Large intestine (tissue), 12 donors: ENCODE data around the gene ACP6. TPM values are rescaled to one million over a fixed set of nuclear protein-coding genes. Genes with fewer than 3 reads are reported as not detected.

Experiments
- DNase-seq, 2 donors: peaks; one replicate each; pipeline versions ENCODE4 v3.0.0 to v3.0.0-alpha.2; 2013
- H3K27ac ChIP-seq: one replicate; pipeline ENCODE4 v1.5.1; 2013; ENCODE audit warnings: low read length
- H3K27me3 ChIP-seq: 2 replicates; pipeline ENCODE4 v1.6.1; 2013; ENCODE audit warnings: low read length; ENCODE audit not compliant: control insufficient read depth, insufficient read depth
- H3K36me3 ChIP-seq: 2 replicates; pipeline ENCODE4 v1.6.1; 2013; ENCODE audit warnings: low read length; ENCODE audit not compliant: control insufficient read depth, insufficient read depth
- H3K4me1 ChIP-seq: one replicate; pipeline ENCODE4 v1.6.1; 2013; ENCODE audit warnings: low read length; ENCODE audit not compliant: control insufficient read depth, insufficient read depth
- H3K4me3 ChIP-seq: one replicate; pipeline ENCODE4 v1.5.1; 2013; ENCODE audit warnings: low read length
- H3K9me3 ChIP-seq: one replicate; pipeline ENCODE4 v1.6.1; 2013; ENCODE audit warnings: mild to moderate bottlenecking, low read depth, low read length, moderate library complexity; ENCODE audit not compliant: control insufficient read depth
- WGBS: methylation state at CpG from one replicate; pipeline ENCODE4 v1.1.5; 2013; ENCODE audit warnings: low lambda C conversion rate; ENCODE audit not compliant: insufficient coverage; 5-methylcytosine and 5-hydroxymethylcytosine counted together
- long read RNA-seq, 11 donors: transcript quantifications; one replicate each; lab custom pipeline, GENCODE V29; 2026
- polyA plus RNA-seq: library from polyadenylated mRNA; unstranded; fragments of 120-200 nt; gene quantifications from one replicate; pipeline ENCODE4 v1.2.1, GENCODE V29; 2013

ACP6 gene
- 21.8 TPM for polyA plus RNA-seq
- long read RNA-seq, donor 1, partial matches to known transcripts, result 0 of 1 reads
- long read RNA-seq, donor 1, other reads (novel, unspliced or antisense), result 0 of 1 reads
- long read RNA-seq, donor 2, result 0 reads
- long read RNA-seq, donor 3, result 0 reads
- long read RNA-seq, donor 4, result 0 reads
- long read RNA-seq, donor 5, full-length matches to known transcripts, result 3 of 10 reads
- long read RNA-seq, donor 5, partial matches to known transcripts, result 7 of 10 reads
- long read RNA-seq, donor 5, other reads (novel, unspliced or antisense), result 0 of 10 reads
- long read RNA-seq, donor 6, full-length matches to known transcripts, result 1 of 1 reads
- long read RNA-seq, donor 6, partial matches to known transcripts, result 0 of 1 reads
- long read RNA-seq, donor 6, other reads (novel, unspliced or antisense), result 0 of 1 reads
- long read RNA-seq, donor 7, full-length matches to known transcripts, result 5 of 5 reads
- long read RNA-seq, donor 7, partial matches to known transcripts, result 0 of 5 reads
- long read RNA-seq, donor 7, other reads (novel, unspliced or antisense), result 0 of 5 reads
- long read RNA-seq, donor 8, full-length matches to known transcripts, result 5 of 5 reads
- long read RNA-seq, donor 8, partial matches to known transcripts, result 0 of 5 reads
- long read RNA-seq, donor 8, other reads (novel, unspliced or antisense), result 0 of 5 reads
- long read RNA-seq, donor 9, full-length matches to known transcripts, result 3 of 3 reads
- long read RNA-seq, donor 9, partial matches to known transcripts, result 0 of 3 reads
- long read RNA-seq, donor 9, other reads (novel, unspliced or antisense), result 0 of 3 reads
- long read RNA-seq, donor 10, full-length matches to known transcripts, result 9 of 9 reads
- long read RNA-seq, donor 10, partial matches to known transcripts, result 0 of 9 reads
- long read RNA-seq, donor 10, other reads (novel, unspliced or antisense), result 0 of 9 reads
- long read RNA-seq, donor 11, full-length matches to known transcripts, result 5 of 5 reads
- long read RNA-seq, donor 11, partial matches to known transcripts, result 0 of 5 reads
- long read RNA-seq, donor 11, other reads (novel, unspliced or antisense), result 0 of 5 reads

- DNase-seq, result peak; percentile 96 to 98
- Histone ChIP-seq H3K9me3 (no peaks in the 10 kb centered on the region), H3K27ac (peak within 1 kb of the TSS; percentile 80), H3K27me3 (no peaks in the 10 kb centered on the region), H3K4me3 (peak within 1 kb of the TSS; percentile 69), H3K36me3 (no peaks in the 10 kb centered on the region), H3K4me1 (peaks cover 6% of the 10 kb centered on the region)
- WGBS, result no CpG with 5 or more reads among the region's 36 CpGs
Observed at GRCh38 chr1:147670319-147671001, at the start of gene ACP6. ACP6 (minus strand) TSS chr1:147670524; CDS start chr1:147670048, 476 bp downstream.

GRCh38 chr1:147719711-147720225 is 49.4 kb upstream of the ACP6 start:
- DNase-seq, result no peak
- Histone ChIP-seq H3K27me3 (no peaks in the 10 kb centered on the region), H3K4me1 (no peaks in the 10 kb centered on the region), H3K36me3 (no peaks in the 10 kb centered on the region), H3K4me3 (no peak overlapping the region), H3K27ac (no peak overlapping the region), H3K9me3 (no peaks in the 10 kb centered on the region)
- 80% methylated on average over 1 of the region's 7 CpGs for WGBS

- WGBS, result no CpG with 5 or more reads among the region's 7 CpGs
- H3K9me3 ChIP-seq, result no peaks in the 10 kb centered on the region
- H3K4me1 ChIP-seq, result no peaks in the 10 kb centered on the region
- no peaks in the 10 kb centered on the region for H3K36me3 ChIP-seq
- H3K4me3 ChIP-seq, result no peak overlapping the region
- H3K27me3 ChIP-seq, result no peaks in the 10 kb centered on the region
- H3K27ac ChIP-seq, result no peak overlapping the region
- DNase-seq, result no peak
Observed at GRCh38 chr1:147719029-147719698, 48.8 kb upstream of the ACP6 start.

GRCh38 chr1:147717706-147718097 is 47.4 kb upstream of the ACP6 start:
- no peak for DNase-seq
- H3K4me3 ChIP-seq, result no peak overlapping the region

GRCh38 chr1:147717051-147717705 is 46.9 kb upstream of the ACP6 start:
- WGBS, result no CpG with 5 or more reads among the region's 6 CpGs
- Histone ChIP-seq H3K9me3 (no peaks in the 10 kb centered on the region), H3K36me3 (no peaks in the 10 kb centered on the region), H3K27me3 (no peaks in the 10 kb centered on the region), H3K4me1 (no peaks in the 10 kb centered on the region), H3K27ac (no peak overlapping the region), H3K4me3 (no peak overlapping the region)
- DNase-seq, result peak; percentile 16 to 73

More at GRCh38 chr1:147717706-147718097, 47.4 kb upstream of the ACP6 start:
- Histone ChIP-seq H3K9me3 (no peaks in the 10 kb centered on the region), H3K4me1 (no peaks in the 10 kb centered on the region), H3K27me3 (no peaks in the 10 kb centered on the region), H3K36me3 (no peaks in the 10 kb centered on the region), H3K27ac (no peak overlapping the region)
- WGBS, result no CpG with 5 or more reads among the region's 4 CpGs

- no peaks in the 10 kb centered on the region for H3K4me1 ChIP-seq
- no peak for DNase-seq
- H3K9me3 ChIP-seq, result no peaks in the 10 kb centered on the region
- no peaks in the 10 kb centered on the region for H3K27me3 ChIP-seq
- no peak overlapping the region for H3K27ac ChIP-seq
- H3K4me3 ChIP-seq, result no peak overlapping the region
- no peaks in the 10 kb centered on the region for H3K36me3 ChIP-seq
Observed at GRCh38 chr1:147712605-147713004, 42.3 kb upstream of the ACP6 start.

- WGBS, result no CpG with 5 or more reads among the region's 10 CpGs
- peak; percentile 55 to 77 for DNase-seq
- Histone ChIP-seq H3K4me3 (no peak overlapping the region), H3K36me3 (no peaks in the 10 kb centered on the region), H3K4me1 (no peaks in the 10 kb centered on the region), H3K27ac (peak overlapping the region; percentile 22), H3K9me3 (no peaks in the 10 kb centered on the region), H3K27me3 (no peaks in the 10 kb centered on the region)
Observed at GRCh38 chr1:147700042-147701006, 30.0 kb upstream of the ACP6 start.

- H3K27ac ChIP-seq, result no peak overlapping the region
- H3K4me3 ChIP-seq, result no peak overlapping the region
- H3K4me1 ChIP-seq, result no peaks in the 10 kb centered on the region
- H3K36me3 ChIP-seq, result no peaks in the 10 kb centered on the region
- DNase-seq, result no peak
- 40% methylated on average over 1 of the region's 3 CpGs for WGBS
- no peaks in the 10 kb centered on the region for H3K9me3 ChIP-seq
- peaks cover under 1% of the 10 kb centered on the region for H3K27me3 ChIP-seq
Observed at GRCh38 chr1:147699686-147700041, 29.3 kb upstream of the ACP6 start.
